RWPE2 (cell line): ENCODE measurements around the gene CTSH.

ENCODE experiments used
- ATAC-seq: fragments of 200-7000 bp; cut with Tn5 transposase; 3 replicates; pipeline ENCODE4 v1.9.1; 2021; ENCODE audit warnings: low read depth
- DNase-seq: peaks from one replicate; pipeline ENCODE4 v3.0.0-alpha.2; 2020; ENCODE audit warnings: low spot score
- H3K27ac ChIP-seq: fragments of 450-650 bp; 2 replicates; pipeline ENCODE4 v1.5.1; 2017; ENCODE audit warnings: mild to moderate bottlenecking; ENCODE audit not compliant: poor library complexity, severe bottlenecking
- H3K27me3 ChIP-seq: fragments of 250-450 bp; sonication (Bioruptor Pico); 2 replicates; pipeline ENCODE4 v1.5.1; 2021; ENCODE audit warnings: mild to moderate bottlenecking, moderate library complexity; ENCODE audit not compliant: insufficient read depth, poor library complexity, severe bottlenecking
- H3K36me3 ChIP-seq: fragments of 250-450 bp; sonication (Bioruptor Pico); 2 replicates; pipeline ENCODE4 v1.5.1; 2020; ENCODE audit warnings: low read depth, mild to moderate bottlenecking, moderate library complexity
- H3K4me1 ChIP-seq: fragments of 250-450 bp; sonication (Bioruptor Pico); 2 replicates; pipeline ENCODE4 v1.5.1; 2021; ENCODE audit warnings: mild to moderate bottlenecking, moderate library complexity; ENCODE audit not compliant: insufficient read depth, poor library complexity, severe bottlenecking
- H3K4me3 ChIP-seq: fragments of 250-450 bp; sonication (Bioruptor Pico); 2 replicates; pipeline ENCODE4 v1.5.1; 2021; ENCODE audit warnings: mild to moderate bottlenecking, moderate library complexity; ENCODE audit not compliant: severe bottlenecking
- H3K9me3 ChIP-seq: fragments of 250-450 bp; sonication (Bioruptor Pico); 2 replicates; pipeline ENCODE4 v1.5.1; 2021; ENCODE audit warnings: mild to moderate bottlenecking, moderate library complexity; ENCODE audit not compliant: severe bottlenecking
- CTCF ChIP-seq: fragments of 450-650 bp; IDR thresholded peaks from one replicate; pipeline ENCODE4 v1.5.1; 2017; ENCODE audit warnings: mild to moderate bottlenecking, moderate library complexity; ENCODE audit not compliant: poor library complexity, severe bottlenecking

CTSH gene

DNA sequence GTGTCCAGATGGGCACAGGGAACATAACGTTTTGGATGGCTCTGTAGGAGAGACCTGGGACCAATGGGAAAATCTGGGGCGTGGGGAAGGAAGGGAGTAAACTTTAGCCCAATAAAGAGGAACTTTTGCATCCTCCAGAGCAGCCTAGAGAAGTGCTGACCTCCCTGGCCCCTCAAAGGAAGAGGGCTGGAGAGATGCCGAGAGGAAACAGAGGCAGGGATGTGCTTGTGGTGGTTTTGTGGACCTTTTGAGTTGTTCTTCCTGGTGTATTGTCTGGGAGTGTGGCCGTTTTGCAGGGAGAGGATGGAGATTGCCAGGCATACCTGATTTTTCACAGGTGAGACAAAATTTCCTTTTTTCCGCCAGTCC is 10.2 kb downstream of the CTSH start:
- ATAC-seq (no peak), DNase-seq (no peak)
- TF ChIP-seq CTCF = no peak
- no peaks in the 10 kb centered on the region for H3K9me3 ChIP-seq
- peaks cover 13% of the 10 kb centered on the region for H3K4me1 ChIP-seq
- H3K27me3 ChIP-seq = no peaks in the 10 kb centered on the region
- H3K36me3 ChIP-seq = 0 out of 2 replicates have a peak, but pooled peaks cover 10% of the 10 kb centered on the region
- no peak overlapping the region for H3K4me3 ChIP-seq
- H3K27ac ChIP-seq = no peak overlapping the region

DNA sequence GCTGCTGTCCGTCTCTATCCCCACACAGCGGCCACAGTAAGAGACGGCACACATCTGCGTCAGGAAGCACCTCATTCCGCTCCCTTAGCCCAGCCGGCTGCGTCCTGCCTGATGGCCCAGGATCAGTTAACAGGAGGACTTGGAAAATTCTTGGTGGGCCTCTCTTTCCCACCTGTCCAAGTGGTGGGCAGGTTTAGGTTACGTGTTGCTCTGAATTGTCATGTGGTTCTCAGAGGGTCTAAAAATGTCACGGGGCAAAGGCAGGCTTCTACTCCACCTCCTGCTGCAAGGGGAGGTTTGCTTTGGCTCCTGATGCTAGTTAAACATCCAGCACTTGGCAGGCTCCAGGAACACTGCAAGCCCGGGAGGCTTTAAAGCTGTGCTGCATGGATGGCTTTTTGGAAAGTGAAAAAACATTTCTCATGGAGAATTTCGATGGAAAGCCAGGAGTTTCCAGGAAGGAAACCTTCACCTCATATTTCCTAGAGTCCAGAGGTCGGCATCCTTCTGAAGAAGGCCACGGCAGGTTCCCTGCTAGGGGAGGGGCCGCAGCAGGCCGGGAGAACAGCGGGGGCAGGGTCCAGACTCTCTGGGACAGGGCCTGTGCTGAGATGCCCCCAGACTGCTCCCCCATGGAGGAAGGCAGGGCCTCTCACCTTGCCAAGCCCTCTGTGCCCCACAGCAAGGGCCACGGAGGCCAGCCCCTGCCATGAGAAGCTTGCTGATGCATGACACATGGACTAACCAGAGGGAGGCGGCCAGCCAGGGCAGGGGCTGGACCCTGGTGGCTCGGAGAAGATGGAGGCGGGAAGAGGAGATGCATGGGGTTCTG is 10.8 kb downstream of the CTSH start:
- DNase-seq (no peak), ATAC-seq (no peak)
- Histone ChIP-seq H3K36me3 (0 out of 2 replicates have a peak, but pooled peaks cover 10% of the 10 kb centered on the region), H3K4me3 (no peak overlapping the region), H3K27ac (no peak overlapping the region), H3K27me3 (no peaks in the 10 kb centered on the region), H3K9me3 (no peaks in the 10 kb centered on the region), H3K4me1 (peaks cover 13% of the 10 kb centered on the region)
- TF ChIP-seq CTCF = no peak

GRCh38 chr15:78933187-78933822 is 11.5 kb downstream of the CTSH start:
- Histone ChIP-seq H3K36me3 (0 out of 2 replicates have a peak, but pooled peaks cover 4% of the 10 kb centered on the region), H3K4me3 (no peak overlapping the region), H3K9me3 (no peaks in the 10 kb centered on the region), H3K27ac (no peak overlapping the region), H3K4me1 (peaks cover 13% of the 10 kb centered on the region), H3K27me3 (no peaks in the 10 kb centered on the region)
- DNase-seq (no peak), ATAC-seq (no peak)
- TF ChIP-seq CTCF = no peak

- Histone ChIP-seq H3K36me3 (0 out of 2 replicates have a peak, but pooled peaks cover 4% of the 10 kb centered on the region), H3K27me3 (no peaks in the 10 kb centered on the region), H3K27ac (no peak overlapping the region), H3K9me3 (no peaks in the 10 kb centered on the region), H3K4me3 (no peak overlapping the region), H3K4me1 (peaks cover 13% of the 10 kb centered on the region)
- no peak for DNase-seq
- ATAC-seq = no peak
- no peak for TF ChIP-seq CTCF
Observed at GRCh38 chr15:78932258-78932808, 12.5 kb downstream of the CTSH start.
